HEK293 (cell line): Measurements from ENCODE around the gene IZUMO1.

Experiments used
- CTCF ChIA-PET: fragments of 350-600 bp; formaldehyde crosslinking; extraction: SDS; loops from one replicate; lab custom pipeline; 2021; ENCODE audit warnings: antibody characterized with exemption; lab: Yijun Ruan, JAX
- POLR2A ChIA-PET: fragments of 300-600 bp; formaldehyde crosslinking; extraction: SDS; loops from one replicate; lab custom pipeline; 2020; ENCODE audit warnings: antibody characterized with exemption, inconsistent platforms; lab: Yijun Ruan, JAX
- H3K27ac ChIP-seq: fragments of 200-500 bp; sonication (Bioruptor generic); 2 replicates; pipeline ENCODE4 v1.5.1; 2014; ENCODE audit warnings: low read depth, low read length, control low read depth, inconsistent platforms; ENCODE audit errors: extremely low read depth
- H3K36me3 ChIP-seq, 2 experiments: fragments of 200-500 bp in 1 of 2; sonication (Bioruptor generic) in 1 of 2; 1 replicate in 1 of 2; 2 replicates in 1 of 2; pipeline ENCODE4 v1.5.1; 2014 to 2017; ENCODE audit warnings: inconsistent platforms in 2 of 2, low read length in 2 of 2; ENCODE audit not compliant: control insufficient read depth in 2 of 2, insufficient read depth in 1 of 2
- H3K4me1 ChIP-seq: fragments of 200-500 bp; sonication (Bioruptor generic); 2 replicates; pipeline ENCODE4 v1.5.1; 2014; ENCODE audit warnings: mild to moderate bottlenecking, low read length, inconsistent platforms; ENCODE audit not compliant: control insufficient read depth, insufficient read depth
- H3K4me3 ChIP-seq: 2 replicates; pipeline ENCODE4 v1.5.1; 2011; ENCODE audit warnings: low read depth, mild to moderate bottlenecking, control low read depth, low read length, moderate library complexity
- H3K9me3 ChIP-seq: fragments of 200-500 bp; sonication (Bioruptor generic); 2 replicates; pipeline ENCODE4 v1.5.1; 2014; ENCODE audit warnings: low read depth, low read length, inconsistent platforms; ENCODE audit not compliant: control insufficient read depth, insufficient read depth
- GLI2 ChIP-seq: fragments of 450-650 bp; formaldehyde crosslinking; IDR thresholded peaks from 2 replicates; pipeline ENCODE4; 2017; ENCODE audit warnings: missing biosample characterization, missing genetic modification characterization, low read depth, borderline replicate concordance
- OSR2 ChIP-seq: fragments of 450-650 bp; formaldehyde crosslinking; IDR thresholded peaks from 2 replicates; pipeline ENCODE4 v1.5.1; 2016; ENCODE audit warnings: missing biosample characterization, missing genetic modification characterization
- PRDM10 ChIP-seq: fragments of 450-650 bp; formaldehyde crosslinking; IDR thresholded peaks from 2 replicates; pipeline ENCODE4 v1.5.1; 2016; ENCODE audit warnings: missing biosample characterization, missing genetic modification characterization
- PRDM6 ChIP-seq: fragments of 450-650 bp; formaldehyde crosslinking; IDR thresholded peaks from 2 replicates; pipeline ENCODE4 v1.5.1; 2017; ENCODE audit warnings: missing biosample characterization, missing genetic modification characterization
- REST ChIP-seq: fragments of 450-650 bp; formaldehyde crosslinking; IDR thresholded peaks from 2 replicates; pipeline ENCODE4 v1.5.1; 2016; ENCODE audit warnings: missing biosample characterization, missing genetic modification characterization
- SCRT2 ChIP-seq: fragments of 450-650 bp; formaldehyde crosslinking; IDR thresholded peaks from 2 replicates; pipeline ENCODE4 v1.5.1; 2016; ENCODE audit warnings: missing biosample characterization, missing genetic modification characterization
- SP3 ChIP-seq: fragments of 450-650 bp; formaldehyde crosslinking; IDR thresholded peaks from 2 replicates; pipeline ENCODE4 v1.5.1; 2016; ENCODE audit warnings: missing biosample characterization, missing genetic modification characterization
- TRIM28 ChIP-seq: IDR thresholded peaks from 2 replicates; pipeline ENCODE4 v1.6.1; 2011; ENCODE audit warnings: low read length, control low read depth, borderline replicate concordance
- ZFHX2 ChIP-seq: fragments of 450-650 bp; formaldehyde crosslinking; conservative IDR thresholded peaks from 2 replicates; pipeline ENCODE4 v1.5.1; 2016; ENCODE audit warnings: missing biosample characterization, missing genetic modification characterization
- ZNF10 ChIP-seq: fragments of 450-650 bp; formaldehyde crosslinking; IDR thresholded peaks from 2 replicates; pipeline ENCODE4 v1.5.1; 2017; ENCODE audit warnings: missing biosample characterization, missing genetic modification characterization
- ZNF114 ChIP-seq: fragments of 450-650 bp; formaldehyde crosslinking; IDR thresholded peaks from 2 replicates; pipeline ENCODE4 v1.5.0; 2017; ENCODE audit warnings: missing biosample characterization, missing genetic modification characterization
- ZNF140 ChIP-seq: fragments of 450-650 bp; formaldehyde crosslinking; IDR thresholded peaks from 2 replicates; pipeline ENCODE4 v1.5.1; 2016; ENCODE audit warnings: missing biosample characterization, missing genetic modification characterization
- ZNF146 ChIP-seq: fragments of 450-650 bp; formaldehyde crosslinking; IDR thresholded peaks from 2 replicates; pipeline ENCODE4 v1.5.1; 2016; ENCODE audit warnings: missing biosample characterization, missing genetic modification characterization
- ZNF174 ChIP-seq: fragments of 450-650 bp; formaldehyde crosslinking; IDR thresholded peaks from 2 replicates; pipeline ENCODE4 v1.5.0; 2017; ENCODE audit warnings: missing biosample characterization, mild to moderate bottlenecking, missing genetic modification characterization
- ZNF2 ChIP-seq: fragments of 450-650 bp; formaldehyde crosslinking; IDR thresholded peaks from 2 replicates; pipeline ENCODE4 v1.5.1; 2016; ENCODE audit warnings: missing biosample characterization, missing genetic modification characterization
- ZNF24 ChIP-seq: fragments of 450-650 bp; formaldehyde crosslinking; IDR thresholded peaks from 2 replicates; pipeline ENCODE4 v1.5.1; 2016; ENCODE audit warnings: missing biosample characterization, missing genetic modification characterization
- ZNF302 ChIP-seq: fragments of 450-650 bp; formaldehyde crosslinking; IDR thresholded peaks from 2 replicates; pipeline ENCODE4 v1.5.1; 2016; ENCODE audit warnings: missing biosample characterization, missing genetic modification characterization, low read depth
- ZNF350 ChIP-seq: fragments of 450-650 bp; formaldehyde crosslinking; IDR thresholded peaks from 2 replicates; pipeline ENCODE4 v1.5.0; 2017; ENCODE audit warnings: missing biosample characterization, mild to moderate bottlenecking, missing genetic modification characterization
- ZNF544 ChIP-seq: fragments of 450-650 bp; formaldehyde crosslinking; IDR thresholded peaks from 2 replicates; pipeline ENCODE4 v1.5.0; 2017; ENCODE audit warnings: missing biosample characterization, missing genetic modification characterization
- ZNF585B ChIP-seq: fragments of 450-650 bp; formaldehyde crosslinking; IDR thresholded peaks from 2 replicates; pipeline ENCODE4 v1.5.1; 2016; ENCODE audit warnings: missing biosample characterization, missing genetic modification characterization
- ZNF623 ChIP-seq: fragments of 450-650 bp; formaldehyde crosslinking; IDR thresholded peaks from 2 replicates; pipeline ENCODE4 v1.5.1; 2016; ENCODE audit warnings: missing biosample characterization, missing genetic modification characterization
- ZNF645 ChIP-seq: fragments of 450-650 bp; formaldehyde crosslinking; IDR thresholded peaks from 2 replicates; pipeline ENCODE4; 2016; ENCODE audit warnings: missing biosample characterization, missing genetic modification characterization
- ZNF692 ChIP-seq: fragments of 450-650 bp; formaldehyde crosslinking; IDR thresholded peaks from 2 replicates; pipeline ENCODE4 v1.5.1; 2016; ENCODE audit warnings: missing biosample characterization, missing genetic modification characterization
- ZNF768 ChIP-seq: fragments of 450-650 bp; formaldehyde crosslinking; IDR thresholded peaks from 2 replicates; pipeline ENCODE4 v1.5.1; 2018; ENCODE audit warnings: missing biosample characterization, mild to moderate bottlenecking, missing genetic modification characterization
- ZNF785 ChIP-seq: fragments of 450-650 bp; formaldehyde crosslinking; IDR thresholded peaks from 2 replicates; pipeline ENCODE4 v1.5.1; 2016; ENCODE audit warnings: missing biosample characterization, missing genetic modification characterization

Gene IZUMO1

GRCh38 chr19:48770266-48770665, 23.6 kb upstream of the IZUMO1 start:
- H3K36me3 ChIP-seq = no peaks in the 10 kb centered on the region
- CTCF ChIA-PET = interaction anchor here (0.6 to 1.7 kb wide), 7 partner anchors 10 to 395 kb away, joined by 3 to 10 read pairs (median 6); no protein-coding TSS in a partner anchor
- 0 out of 2 replicates have a peak, but pooled peaks cover 2% of the 10 kb centered on the region for H3K4me1 ChIP-seq
- no peak overlapping the region for H3K4me3 ChIP-seq
- H3K9me3 ChIP-seq = no peaks in the 10 kb centered on the region
- POLR2A ChIA-PET = interaction anchor here (0.7 kb wide), 1 partner anchor 65 kb away, joined by 4 read pairs; no protein-coding TSS in a partner anchor
- H3K27ac ChIP-seq = no peak overlapping the region
- TF ChIP-seq ZNF585B = no peak
- TF ChIP-seq ZFHX2 = no peak
- TF ChIP-seq ZNF10 (tag by site-specific recombination) = no peak
- TF ChIP-seq ZNF146 = no peak
- TF ChIP-seq TRIM28 = no peak
- TF ChIP-seq ZNF114 (tag by site-specific recombination) = no peak
- no peak for TF ChIP-seq GLI2 (tag by site-specific recombination)
- no peak for TF ChIP-seq ZNF645 (tag by site-specific recombination)
- no peak for TF ChIP-seq ZNF544
- no peak for TF ChIP-seq SP3 (tag by site-specific recombination)
- TF ChIP-seq ZNF2 (tag by site-specific recombination) = no peak
- TF ChIP-seq OSR2 (tag by site-specific recombination) = no peak
- TF ChIP-seq ZNF692 (tag by site-specific recombination) = no peak
- TF ChIP-seq ZNF174 (tag by site-specific recombination) = no peak
- TF ChIP-seq PRDM10 = no peak
- no peak for TF ChIP-seq SCRT2 (tag by site-specific recombination)
- TF ChIP-seq ZNF140 = no peak
- TF ChIP-seq ZNF302 (tag by site-specific recombination) = no peak
- TF ChIP-seq ZNF350 (tag by site-specific recombination) = no peak

GRCh38 chr19:48768994-48769713, 22.4 kb upstream of the IZUMO1 start:
- ChIA-PET CTCF (interaction anchor here (0.6 to 1.7 kb wide), 4 partner anchors 19 to 224 kb away, joined by 3 to 9 read pairs (median 4); partner anchors contain the start of gene GYS1), POLR2A (no interaction called here)
- Histone ChIP-seq H3K4me1 (no peaks in the 10 kb centered on the region), H3K9me3 (no peaks in the 10 kb centered on the region), H3K4me3 (no peak overlapping the region), H3K36me3 (no peaks in the 10 kb centered on the region), H3K27ac (no peak overlapping the region)
- TF ChIP-seq ZNF24 (tag by site-specific recombination) = no peak
- no peak for TF ChIP-seq PRDM6 (tag by site-specific recombination)
- TF ChIP-seq ZNF768 = no peak
- no peak for TF ChIP-seq ZNF623 (tag by site-specific recombination)
- no peak for TF ChIP-seq ZNF785 (tag by site-specific recombination)
- TF ChIP-seq REST (tag by site-specific recombination) = no peak
